COLO829 (cell line): ENCODE data around the gene PATJ.
"Not testable (repeated sequence)": the region's sequence is repeated elsewhere in the genome, so short reads cannot be mapped to it uniquely, and the experiment has no call there.

Experiments
- DNase-seq: peaks from one replicate; pipeline ENCODE4 v3.0.0; 2012; ENCODE audit warnings: low spot score

The PATJ gene

GRCh38 chr1:62175568-62176179 is 433.4 kb downstream of the PATJ start:
- DNase-seq: peak; percentile 26

GRCh38 chr1:62176597-62177312 is 434.5 kb downstream of the PATJ start:
- no peak for DNase-seq

- no peak for DNase-seq
Observed at GRCh38 chr1:62177621-62178020, 435.3 kb downstream of the PATJ start.

- DNase-seq: no peak
Observed at GRCh38 chr1:62178372-62178771, 436.1 kb downstream of the PATJ start.

GRCh38 chr1:62180054-62180453 is 437.8 kb downstream of the PATJ start:
- DNase-seq: not testable (repeated sequence)

GRCh38 chr1:62180639-62181038 is 438.4 kb downstream of the PATJ start:
- no peak for DNase-seq

GRCh38 chr1:62181532-62181931 is 439.3 kb downstream of the PATJ start:
- DNase-seq: no peak

- not testable (repeated sequence) for DNase-seq
Observed at GRCh38 chr1:62182157-62182556, 439.9 kb downstream of the PATJ start.

- DNase-seq: not testable (repeated sequence)
Observed at GRCh38 chr1:62183164-62184020, 441.1 kb downstream of the PATJ start.

- DNase-seq: no peak
Observed at GRCh38 chr1:62184336-62184735, 442.1 kb downstream of the PATJ start.

GRCh38 chr1:62185233-62185632 is 443.0 kb downstream of the PATJ start:
- not testable (repeated sequence) for DNase-seq

- no peak for DNase-seq
Observed at GRCh38 chr1:62185677-62186076, 443.4 kb downstream of the PATJ start.

- no peak for DNase-seq
Observed at GRCh38 chr1:62187548-62187947, 445.3 kb downstream of the PATJ start.

GRCh38 chr1:62188111-62188510 is 445.8 kb downstream of the PATJ start:
- no peak for DNase-seq

GRCh38 chr1:62194651-62195544 is 452.6 kb downstream of the PATJ start, which contains the start of gene L1TD1:
Gene L1TD1 (plus strand): TSS chr1:62194849. CDS start chr1:62206629, 11,780 bp downstream.
- no peak for DNase-seq

GRCh38 chr1:62196086-62196690 is 453.9 kb downstream of the PATJ start:
- DNase-seq: no peak

GRCh38 chr1:62198069-62198780 is 455.9 kb downstream of the PATJ start:
- DNase-seq: no peak

GRCh38 chr1:62198781-62199125 is 456.5 kb downstream of the PATJ start:
- DNase-seq: no peak

GRCh38 chr1:62207187-62207586 is 464.9 kb downstream of the PATJ start:
- no peak for DNase-seq

- DNase-seq: no peak
Observed at GRCh38 chr1:62208087-62208486, 465.8 kb downstream of the PATJ start.

GRCh38 chr1:62208970-62209369 is 466.7 kb downstream of the PATJ start:
- no peak for DNase-seq
